Spleen (tissue), 11 donors: ENCODE results near the gene CLMN. TPM values are rescaled to one million over a fixed set of nuclear protein-coding genes. Genes with fewer than 3 reads are reported as not detected.
A peak's percentile ranks its signal among the peaks of the same experiment; 100 is the strongest.

Source experiments
- DNase-seq: peaks from one replicate; pipeline ENCODE4 v3.0.0-alpha.2; 2020
- H3K27ac ChIP-seq, 8 donors: fragments of 200-600 bp; sonication (generic) in 7 of 8; 1 replicate in 4 of 8; 2 replicates in 4 of 8; pipeline versions ENCODE4 v1.5.0 to v1.8.0; 2016 to 2021; ENCODE audit warnings: inconsistent platforms in 4 of 8, mild to moderate bottlenecking in 4 of 8, moderate library complexity in 1 of 8
- H3K27me3 ChIP-seq, 7 donors: fragments of 200-600 bp; sonication (generic) in 6 of 7; replicated peaks in 1 of 7; 1 replicate in 4 of 7; 2 replicates in 3 of 7; pipeline versions ENCODE4 v1.5.0 to v1.8.0; 2016 to 2021; ENCODE audit warnings: inconsistent platforms in 3 of 7, mild to moderate bottlenecking in 1 of 7
- H3K36me3 ChIP-seq, 6 donors: fragments of 200-600 bp; sonication (generic) in 5 of 6; 1 replicate in 4 of 6; 2 replicates in 2 of 6; pipeline versions ENCODE4 v1.5.0 to v1.8.0; 2016 to 2021; ENCODE audit warnings: inconsistent platforms in 2 of 6
- H3K4me1 ChIP-seq, 6 donors: fragments of 200-600 bp; sonication (generic) in 5 of 6; 1 replicate in 3 of 6; 2 replicates in 3 of 6; pipeline versions ENCODE4 v1.5.0 to v1.8.0; 2016 to 2021; ENCODE audit warnings: inconsistent platforms in 3 of 6
- H3K4me3 ChIP-seq, 8 donors: fragments of 200-600 bp; sonication (generic) in 7 of 8; 1 replicate in 4 of 8; 2 replicates in 4 of 8; pipeline versions ENCODE4 v1.5.0 to v1.8.0; 2016 to 2021; ENCODE audit warnings: inconsistent platforms in 4 of 8, mild to moderate bottlenecking in 4 of 8, moderate library complexity in 2 of 8
- H3K9me3 ChIP-seq, 8 donors: fragments of 200-600 bp; sonication (generic) in 7 of 8; 1 replicate in 4 of 8; 2 replicates in 4 of 8; pipeline versions ENCODE4 v1.5.0 to v1.8.0; 2016 to 2021; ENCODE audit warnings: inconsistent platforms in 4 of 8
- POLR2A ChIP-seq, 3 donors: fragments of 450-650 bp; IDR thresholded peaks; one replicate each; pipeline ENCODE4 v1.5.1; 2017; ENCODE audit warnings: antibody characterized with exemption in 3 of 3, mild to moderate bottlenecking in 1 of 3
- POLR2AphosphoS5 ChIP-seq, 3 donors: sonication (generic); formaldehyde crosslinking; IDR thresholded peaks; one replicate each; pipeline ENCODE4 v1.5.1; 2017; ENCODE audit warnings: antibody characterized with exemption in 3 of 3
- WGBS, 5 donors: extraction: QIAGEN DNeasy Blood & Tissue Kit in 3 of 5; methylation state at CpG; one replicate each; pipeline versions ENCODE4 v1.1.5 to v1.1.7; 2013 to 2018; 5-methylcytosine and 5-hydroxymethylcytosine counted together
- intact Hi-C: fragments of 100-400 bp; cut with DNase I; formaldehyde crosslinking; loops from one replicate; pipeline ENCODE4 v1.15.0; 2023; ENCODE audit warnings: low total_unique reads
- polyA plus RNA-seq, 3 donors: library from polyadenylated mRNA; stranded (reverse); fragments of 200-250 nt; gene quantifications; one replicate each; pipeline ENCODE4 v1.2.1, GENCODE V29; 2013
- total RNA-seq, 7 donors: library from RNA; depleted of rRNA in 3 of 7; stranded (reverse); fragments of >200 nt in 3 of 7; fragmentation: NEBNext Ultra II Directional in 4 of 7; extraction: Animal tissue kit (Norgen Biotek cat#: 25700) in 4 of 7; gene quantifications; one replicate each; pipeline versions ENCODE4 v1.1.0 to v1.2.1, GENCODE V29; 2016 to 2021
- TF ChIP-seq, protein P1 (sequence below), 11 experiments: fragments of 200-600 bp in 7 of 11; fragments of 450-650 bp in 4 of 11; sonication (generic) in 4 of 11; IDR thresholded peaks in 8 of 11; conservative IDR thresholded peaks in 3 of 11; 1 replicate in 7 of 11; 2 replicates in 4 of 11; pipeline versions ENCODE4 v1.4.0 to v1.8.0; 2016 to 2021; ENCODE audit warnings: antibody characterized with exemption in 11 of 11, inconsistent platforms in 4 of 11, mild to moderate bottlenecking in 1 of 11
- donor health status: healthy with polysubstance abuse.
- donor health status: DM: no; HTN: no; CAD: no; lungs with moderate emphysema.
- donor health status: DM: no; HTN: no; CAD: no.
- donor health status: Bipolar disorder and iron deficiency.
- donor health status: healthy.
- donor health status: DM: no; HTN: no; CAD: no.
- donor health status: DM: yes; HTN: yes; CAD: no.

CLMN gene
- total and polyA plus RNA-seq, 10 donors, result 2.7 to 21.4 (median 14.8) TPM

DNA sequence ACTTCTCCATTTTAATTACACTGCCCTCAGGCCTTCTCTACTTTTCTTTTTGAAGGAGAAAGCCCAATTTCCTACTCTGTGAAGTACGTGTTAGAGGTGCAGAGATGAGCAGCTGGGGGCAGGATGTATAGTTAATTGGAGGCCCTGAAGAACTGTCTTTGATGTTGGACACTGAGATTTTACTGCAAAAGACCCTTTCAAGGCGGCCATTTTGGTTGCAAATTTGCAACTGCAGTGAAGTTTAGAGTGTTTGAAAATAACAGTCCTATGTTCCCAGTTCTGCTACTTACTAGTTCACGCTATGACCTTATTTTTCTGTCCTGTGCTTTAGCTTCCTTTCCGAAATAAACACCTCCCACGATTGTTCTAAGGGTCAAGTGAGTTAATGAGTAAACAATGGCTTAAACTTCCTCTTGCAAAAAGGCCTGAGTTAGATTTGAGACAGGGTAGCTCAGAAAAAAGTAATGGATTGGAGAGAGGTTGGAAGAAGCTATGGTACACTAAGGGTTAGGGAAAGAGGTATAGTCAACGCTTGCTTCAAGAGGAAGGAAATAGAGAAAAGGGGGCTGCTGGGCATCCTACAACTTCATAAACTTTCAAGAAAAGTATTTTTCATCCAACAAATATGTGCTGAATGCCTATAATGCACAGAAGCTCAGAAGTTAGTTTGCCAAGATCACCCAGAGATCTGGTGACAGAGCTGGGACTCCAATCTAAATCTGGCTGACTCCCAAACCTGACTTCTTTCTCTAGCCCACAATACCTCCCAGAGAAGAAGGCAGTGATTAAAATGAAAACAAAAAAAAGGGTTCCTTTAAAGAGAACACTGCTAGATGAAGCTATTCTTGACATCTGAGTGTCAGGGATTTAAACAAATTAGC, 135.9 kb downstream of the CLMN start:
- Histone ChIP-seq H3K4me3 (no peak overlapping the region), H3K27me3 (peaks cover 0 to 15% (median 0%) of the 10 kb centered on the region in 7 donors), H3K36me3 (no peaks in the 10 kb centered on the region), H3K27ac (peak overlapping the region; percentile 53 to 93 (median 90)), H3K9me3 (peaks cover 0 to 13% (median 0%) of the 10 kb centered on the region in 8 donors), H3K4me1 (peaks cover 8 to 56% (median 31%) of the 10 kb centered on the region in 6 donors)
- no peak for DNase-seq
- intact Hi-C loops, result no loop called here
- 43 to 49% (median 46%) methylated on average over 6 of the region's 6 CpGs for WGBS, 5 donors
- no peak for TF ChIP-seq POLR2AphosphoS5 (IDR thresholded peaks at IDR 0.05)
- TF ChIP-seq, protein P1, sequence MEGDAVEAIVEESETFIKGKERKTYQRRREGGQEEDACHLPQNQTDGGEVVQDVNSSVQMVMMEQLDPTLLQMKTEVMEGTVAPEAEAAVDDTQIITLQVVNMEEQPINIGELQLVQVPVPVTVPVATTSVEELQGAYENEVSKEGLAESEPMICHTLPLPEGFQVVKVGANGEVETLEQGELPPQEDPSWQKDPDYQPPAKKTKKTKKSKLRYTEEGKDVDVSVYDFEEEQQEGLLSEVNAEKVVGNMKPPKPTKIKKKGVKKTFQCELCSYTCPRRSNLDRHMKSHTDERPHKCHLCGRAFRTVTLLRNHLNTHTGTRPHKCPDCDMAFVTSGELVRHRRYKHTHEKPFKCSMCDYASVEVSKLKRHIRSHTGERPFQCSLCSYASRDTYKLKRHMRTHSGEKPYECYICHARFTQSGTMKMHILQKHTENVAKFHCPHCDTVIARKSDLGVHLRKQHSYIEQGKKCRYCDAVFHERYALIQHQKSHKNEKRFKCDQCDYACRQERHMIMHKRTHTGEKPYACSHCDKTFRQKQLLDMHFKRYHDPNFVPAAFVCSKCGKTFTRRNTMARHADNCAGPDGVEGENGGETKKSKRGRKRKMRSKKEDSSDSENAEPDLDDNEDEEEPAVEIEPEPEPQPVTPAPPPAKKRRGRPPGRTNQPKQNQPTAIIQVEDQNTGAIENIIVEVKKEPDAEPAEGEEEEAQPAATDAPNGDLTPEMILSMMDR (IDR thresholded peaks at IDR 0.05 in 8 of 11, conservative IDR thresholded peaks at IDR 0.05 in 3 of 11), result no peak
- TF ChIP-seq POLR2A (IDR thresholded peaks at IDR 0.05), result no peak

DNA sequence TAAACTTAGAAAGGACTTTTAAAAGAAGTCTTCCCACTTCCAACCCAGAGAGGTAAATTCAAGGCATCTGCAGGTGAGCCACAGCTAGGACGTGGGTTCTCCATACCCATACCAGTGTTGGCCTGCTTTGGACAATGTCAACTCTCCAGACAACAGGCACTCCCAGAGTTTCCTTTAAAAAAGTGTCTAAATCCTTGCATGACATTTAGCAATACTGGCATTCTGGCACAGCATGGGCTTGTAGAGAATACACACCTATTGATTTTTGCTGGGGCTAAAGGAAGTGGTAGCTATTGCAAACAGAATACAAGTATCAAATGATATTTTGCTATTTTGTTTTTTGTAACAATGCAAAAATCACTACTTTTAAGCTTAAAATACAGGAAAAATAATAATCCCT, 136.6 kb downstream of the CLMN start:
- TF ChIP-seq, protein P1 (IDR thresholded peaks at IDR 0.05 in 8 of 11, conservative IDR thresholded peaks at IDR 0.05 in 3 of 11), result no peak
- TF ChIP-seq POLR2AphosphoS5 (IDR thresholded peaks at IDR 0.05), result no peak
- TF ChIP-seq POLR2A (IDR thresholded peaks at IDR 0.05), result no peak
- H3K27me3 ChIP-seq, result peaks cover 0 to 15% (median 0%) of the 10 kb centered on the region in 7 donors
- 78 to 100% (median 87%) methylated on average over 1 of the region's 1 CpG for WGBS, 5 donors
- H3K4me3 ChIP-seq, result no peak overlapping the region
- H3K36me3 ChIP-seq, result no peaks in the 10 kb centered on the region
- intact Hi-C loops, result no loop called here
- DNase-seq, result no peak
- H3K4me1 ChIP-seq, result peaks cover 8 to 49% (median 31%) of the 10 kb centered on the region in 6 donors
- peaks cover 0 to 7% (median 0%) of the 10 kb centered on the region in 8 donors for H3K9me3 ChIP-seq
- peak overlapping the region; percentile 53 to 93 (median 90) for H3K27ac ChIP-seq

DNA sequence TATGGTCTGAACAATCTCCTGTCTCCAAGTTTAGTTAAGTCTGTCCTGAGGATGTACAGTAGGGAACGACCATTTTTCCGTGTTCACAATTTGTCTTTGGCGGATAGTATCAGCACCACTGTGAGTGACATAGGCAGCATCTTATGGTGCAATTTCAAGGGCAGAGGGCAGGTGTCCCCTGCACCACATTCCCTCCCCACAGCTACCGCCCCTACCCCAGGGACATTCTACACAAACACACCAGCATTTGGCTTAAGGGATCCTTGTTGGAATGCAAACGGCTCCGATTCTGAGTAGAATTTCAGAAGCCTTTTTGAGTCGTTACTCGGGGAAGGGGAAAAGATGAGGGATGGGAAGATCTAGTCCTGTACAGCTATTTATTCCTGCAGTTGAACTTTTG, 137.3 kb downstream of the CLMN start:
- Histone ChIP-seq H3K27ac (peak overlapping the region in 5 of 8 donors; percentile 90 to 93 (median 92)), H3K27me3 (peaks cover 0 to 15% (median 0%) of the 10 kb centered on the region in 7 donors), H3K36me3 (no peaks in the 10 kb centered on the region), H3K4me1 (peaks cover 8 to 44% (median 31%) of the 10 kb centered on the region in 6 donors), H3K9me3 (no peaks in the 10 kb centered on the region), H3K4me3 (no peak overlapping the region)
- no peak for TF ChIP-seq POLR2A (IDR thresholded peaks at IDR 0.05)
- TF ChIP-seq, protein P1 (IDR thresholded peaks at IDR 0.05 in 8 of 11, conservative IDR thresholded peaks at IDR 0.05 in 3 of 11), result no peak
- no peak for TF ChIP-seq POLR2AphosphoS5 (IDR thresholded peaks at IDR 0.05)
- no peak for DNase-seq
- 89 to 96% (median 95%) methylated on average over 8 of the region's 8 CpGs for WGBS, 5 donors
- intact Hi-C loops, result no loop called here
